Peyer's patch (tissue), 4 donors: ENCODE results near the gene EFCAB5.

Experiments
- POLR2A ChIP-seq, 2 donors: fragments of 450-650 bp; IDR thresholded peaks; one replicate each; pipeline ENCODE4 v1.5.1; 2017; ENCODE audit warnings: antibody characterized with exemption in 2 of 2, mild to moderate bottlenecking in 2 of 2, moderate library complexity in 2 of 2
- TF ChIP-seq, protein P1 (sequence below), 6 experiments: fragments of 450-650 bp in 4 of 6; fragments of 200-600 bp in 2 of 6; sonication (generic) in 1 of 6; IDR thresholded peaks; one replicate each; pipeline ENCODE4 v1.5.1; 2017 to 2019; ENCODE audit warnings: antibody characterized with exemption in 6 of 6, mild to moderate bottlenecking in 3 of 6, moderate library complexity in 1 of 6

DNA sequence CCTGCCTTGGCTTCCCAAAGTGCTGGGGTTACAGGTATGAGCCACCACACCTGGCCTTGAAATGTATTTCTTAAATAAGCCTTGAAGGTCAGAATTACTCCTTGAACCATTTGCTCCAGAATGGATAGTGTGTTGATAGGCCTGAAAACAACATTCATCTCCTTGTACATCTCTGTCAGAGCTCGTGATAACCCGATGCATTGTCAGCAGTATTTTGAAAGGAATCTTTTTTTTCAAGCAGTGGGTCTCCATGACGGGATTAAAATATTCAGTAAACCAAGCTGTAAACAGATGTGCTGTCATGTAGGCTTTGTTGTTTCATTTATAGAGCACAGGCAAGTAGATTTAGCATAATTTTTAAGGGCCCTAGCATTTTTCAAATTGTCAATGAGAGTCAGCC, 191.8 kb downstream of the EFCAB5 start:
- TF ChIP-seq, protein P1, sequence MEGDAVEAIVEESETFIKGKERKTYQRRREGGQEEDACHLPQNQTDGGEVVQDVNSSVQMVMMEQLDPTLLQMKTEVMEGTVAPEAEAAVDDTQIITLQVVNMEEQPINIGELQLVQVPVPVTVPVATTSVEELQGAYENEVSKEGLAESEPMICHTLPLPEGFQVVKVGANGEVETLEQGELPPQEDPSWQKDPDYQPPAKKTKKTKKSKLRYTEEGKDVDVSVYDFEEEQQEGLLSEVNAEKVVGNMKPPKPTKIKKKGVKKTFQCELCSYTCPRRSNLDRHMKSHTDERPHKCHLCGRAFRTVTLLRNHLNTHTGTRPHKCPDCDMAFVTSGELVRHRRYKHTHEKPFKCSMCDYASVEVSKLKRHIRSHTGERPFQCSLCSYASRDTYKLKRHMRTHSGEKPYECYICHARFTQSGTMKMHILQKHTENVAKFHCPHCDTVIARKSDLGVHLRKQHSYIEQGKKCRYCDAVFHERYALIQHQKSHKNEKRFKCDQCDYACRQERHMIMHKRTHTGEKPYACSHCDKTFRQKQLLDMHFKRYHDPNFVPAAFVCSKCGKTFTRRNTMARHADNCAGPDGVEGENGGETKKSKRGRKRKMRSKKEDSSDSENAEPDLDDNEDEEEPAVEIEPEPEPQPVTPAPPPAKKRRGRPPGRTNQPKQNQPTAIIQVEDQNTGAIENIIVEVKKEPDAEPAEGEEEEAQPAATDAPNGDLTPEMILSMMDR (IDR thresholded peaks at IDR 0.05) = no peak
- TF ChIP-seq POLR2A (IDR thresholded peaks at IDR 0.05) = no peak
